IMR-90 (cell line): ENCODE results near the gene ATRN. TPM values are rescaled to one million over a fixed set of nuclear protein-coding genes. Genes with fewer than 3 reads are reported as not detected.

Experiments
- ATAC-seq: fragments of 200-7000 bp; cut with Tn5 transposase; 2 replicates; pipeline ENCODE4 v1.9.1; 2020; ENCODE audit warnings: low read depth, mild to moderate bottlenecking, moderate library complexity
- BruUV-seq: library from RNA; stranded (reverse); fragments of 400-500 nt; replicated peaks from 2 replicates; lab custom pipeline; 2021; lab: Mats Ljungman, UMichigan
- CTCF ChIA-PET: fragments of 300-600 bp; formaldehyde crosslinking; extraction: SDS; loops from one replicate; lab custom pipeline; 2021; ENCODE audit warnings: antibody characterized with exemption; lab: Yijun Ruan, JAX
- POLR2A ChIA-PET: fragments of 300-600 bp; sonication (Branson Sonifier 250); formaldehyde crosslinking; loops from one replicate; lab custom pipeline; 2022; ENCODE audit warnings: antibody characterized with exemption; ENCODE audit not compliant: unreplicated experiment; lab: Charles Lee
- DNase-seq: peaks from one replicate; pipeline ENCODE4 v3.0.0; 2013
- H2AFZ ChIP-seq: replicated peaks from 2 replicates; pipeline ENCODE3; 2013; ENCODE audit warnings: low read length, mild to moderate bottlenecking; ENCODE audit not compliant: poor library complexity
- H2AK5ac ChIP-seq: 2 replicates; pipeline ENCODE4 v1.6.1; 2013; ENCODE audit warnings: low read depth, low read length, inconsistent platforms
- H2AK9ac ChIP-seq: replicated peaks from 2 replicates; pipeline ENCODE3; 2013; ENCODE audit warnings: mild to moderate bottlenecking, low read depth, low read length, moderate library complexity; ENCODE audit not compliant: poor library complexity
- H2BK120ac ChIP-seq: 2 replicates; pipeline ENCODE4 v1.6.1; 2013; ENCODE audit warnings: low read depth, low read length, inconsistent platforms
- H2BK15ac ChIP-seq: 3 replicates; pipeline ENCODE4 v1.6.1; 2013; ENCODE audit warnings: low read depth, low read length, inconsistent platforms
- H2BK20ac ChIP-seq: 2 replicates; pipeline ENCODE4 v1.6.1; 2013; ENCODE audit warnings: low read depth, mild to moderate bottlenecking, inconsistent platforms, low read length, moderate library complexity
- H2BK5ac ChIP-seq: 2 replicates; pipeline ENCODE4 v1.6.1; 2013; ENCODE audit warnings: mild to moderate bottlenecking, low read depth, low read length, inconsistent platforms; ENCODE audit not compliant: poor library complexity, severe bottlenecking
- H3K14ac ChIP-seq: replicated peaks from 2 replicates; pipeline ENCODE4 v1.6.1; 2013; ENCODE audit warnings: low read depth, low read length, inconsistent platforms
- H3K18ac ChIP-seq: 2 replicates; pipeline ENCODE4 v1.6.1; 2013; ENCODE audit warnings: low read depth, low read length, control low read depth
- H3K23ac ChIP-seq: 2 replicates; pipeline ENCODE4 v1.6.1; 2013; ENCODE audit warnings: low read depth, low read length, inconsistent platforms
- H3K27ac ChIP-seq: 2 replicates; pipeline ENCODE4 v1.5.1; 2013; ENCODE audit warnings: mild to moderate bottlenecking, control low read depth, low read length; ENCODE audit not compliant: insufficient read depth
- H3K27me3 ChIP-seq: 2 replicates; pipeline ENCODE4 v1.6.1; 2013; ENCODE audit warnings: low read length; ENCODE audit not compliant: control insufficient read depth, insufficient read depth
- H3K36me3 ChIP-seq: 2 replicates; pipeline ENCODE4 v1.6.1; 2013; ENCODE audit warnings: low read length, mixed read lengths; ENCODE audit not compliant: control insufficient read depth, insufficient read depth
- H3K4ac ChIP-seq: 2 replicates; pipeline ENCODE4 v1.6.1; 2013; ENCODE audit warnings: low read depth, low read length, inconsistent platforms
- H3K4me1 ChIP-seq: 2 replicates; pipeline ENCODE4 v1.6.1; 2013; ENCODE audit warnings: low read length, mixed read lengths; ENCODE audit not compliant: control insufficient read depth, insufficient read depth
- H3K4me2 ChIP-seq: 2 replicates; pipeline ENCODE4 v1.6.1; 2013; ENCODE audit warnings: low read depth, mild to moderate bottlenecking, control low read depth, low read length, moderate library complexity
- H3K4me3 ChIP-seq: 2 replicates; pipeline ENCODE4 v1.5.1; 2013; ENCODE audit warnings: low read depth, mild to moderate bottlenecking, control low read depth, low read length, moderate library complexity; ENCODE audit not compliant: insufficient read depth
- H3K56ac ChIP-seq: 2 replicates; pipeline ENCODE4 v1.6.1; 2013; ENCODE audit warnings: low read length, inconsistent platforms; ENCODE audit not compliant: insufficient read depth; ENCODE audit errors: extremely low read depth
- H3K79me1 ChIP-seq, 2 experiments: 2 replicates each; pipeline ENCODE4 v1.6.1; 2013; ENCODE audit warnings: low read length in 2 of 2, inconsistent platforms in 1 of 2, low read depth in 1 of 2
- H3K9ac ChIP-seq: 2 replicates; pipeline ENCODE4 v1.6.1; 2013; ENCODE audit warnings: low read depth, low read length, control low read depth
- H3K9me1 ChIP-seq: 2 replicates; pipeline ENCODE4 v1.6.1; 2013; ENCODE audit warnings: low read length, inconsistent platforms; ENCODE audit not compliant: insufficient read depth
- H3K9me3 ChIP-seq: 2 replicates; pipeline ENCODE4 v1.6.1; 2013; ENCODE audit warnings: low read length; ENCODE audit not compliant: control insufficient read depth, insufficient read depth
- H4K20me1 ChIP-seq: 2 replicates; pipeline ENCODE4 v1.6.1; 2013; ENCODE audit warnings: low read length, inconsistent platforms; ENCODE audit not compliant: insufficient read depth
- H4K5ac ChIP-seq: 2 replicates; pipeline ENCODE4 v1.6.1; 2013; ENCODE audit warnings: mild to moderate bottlenecking, low read depth, low read length, control low read depth
- H4K8ac ChIP-seq, 2 experiments: 2 replicates each; pipeline ENCODE4 v1.6.1; 2013; ENCODE audit warnings: low read depth in 2 of 2, low read length in 2 of 2, control low read depth in 1 of 2, inconsistent platforms in 1 of 2
- H4K91ac ChIP-seq: 2 replicates; pipeline ENCODE4 v1.6.1; 2013; ENCODE audit warnings: low read depth, low read length, inconsistent platforms; ENCODE audit not compliant: insufficient read depth
- BHLHE40 ChIP-seq: fragments of 150-350 bp; IDR thresholded peaks from 2 replicates; pipeline ENCODE4 v1.6.1; 2016; ENCODE audit warnings: mild to moderate bottlenecking, low read depth, low read length
- CEBPB ChIP-seq: IDR thresholded peaks from 2 replicates; pipeline ENCODE4 v1.6.1; 2012; ENCODE audit warnings: low read depth, low read length, improper control_type of control experiment
- CHD1 ChIP-seq: IDR thresholded peaks from 2 replicates; pipeline ENCODE4 v1.6.1; 2012; ENCODE audit warnings: low read depth, low read length, improper control_type of control experiment
- FOS ChIP-seq: fragments of 150-350 bp; IDR thresholded peaks from 2 replicates; pipeline ENCODE4 v1.6.1; 2016; ENCODE audit warnings: low read depth, low read length
- MXI1 ChIP-seq: IDR thresholded peaks from 2 replicates; pipeline ENCODE4 v1.6.1; 2012; ENCODE audit warnings: low read depth, mild to moderate bottlenecking, low read length, moderate library complexity, borderline replicate concordance
- POLR2A ChIP-seq: IDR thresholded peaks from 2 replicates; pipeline ENCODE4 v1.6.1; 2012; ENCODE audit warnings: mild to moderate bottlenecking, low read depth, low read length
- RAD21 ChIP-seq: IDR thresholded peaks from 2 replicates; pipeline ENCODE4 v1.6.1; 2012; ENCODE audit warnings: low read length, improper control_type of control experiment
- SMC3 ChIP-seq: fragments of 150-350 bp; IDR thresholded peaks from 2 replicates; pipeline ENCODE4 v1.6.1; 2016; ENCODE audit warnings: low read depth, mild to moderate bottlenecking, antibody characterized with exemption, low read length, moderate library complexity
- WGBS, 2 experiments: methylation state at CpG; one replicate each; pipeline versions ENCODE4 v1.1.5 to v1.1.7; 2013; ENCODE audit warnings: missing lambda C conversion rate in 2 of 2; ENCODE audit not compliant: insufficient read length in 1 of 2; ENCODE audit errors: extremely low coverage in 2 of 2; 5-methylcytosine and 5-hydroxymethylcytosine counted together
- dilution Hi-C: fragments of 300-500 bp; cut with HindIII; formaldehyde crosslinking; loops from one replicate; pipeline ENCODE4 v1.14.3; 2018; ENCODE audit warnings: low sequenced_read_pairs; ENCODE audit not compliant: unreplicated experiment
- in situ Hi-C: fragments of 300-500 bp; cut with MboI; formaldehyde crosslinking; loops from 3 replicates; pipeline ENCODE4 v1.14.3; 2019; ENCODE audit warnings: low sequenced_read_pairs, inconsistent platforms, mixed read lengths
- intact Hi-C: fragments of 100-400 bp; cut with micrococcal nuclease; formaldehyde crosslinking; loops from 2 replicates; pipeline ENCODE4 v1.10.0; 2022
- polyA plus RNA-seq, 3 experiments: library from polyadenylated mRNA; depleted of rRNA; stranded (reverse); fragments of >200 nt; gene quantifications; 2 replicates each; pipeline ENCODE4 v1.2.3, GENCODE V29; 2012; ENCODE audit warnings: low replicate concordance in 1 of 3
- total RNA-seq: library from RNA; depleted of rRNA; stranded (reverse); fragments of >200 nt; gene quantifications from 2 replicates; pipeline ENCODE4 v1.2.3, GENCODE V29; 2012

The ATRN gene
- total and polyA plus RNA-seq, 2 of the 4 experiments (the other 2 are of a cell fraction): 32.3 to 46.2 TPM

- no peak overlapping the region for H2BK15ac ChIP-seq
- dilution Hi-C loops (no loop called here), intact Hi-C loops (no loop called here), in situ Hi-C loops (no loop called here)
- no peaks in the 10 kb centered on the region for H3K9me3 ChIP-seq
- H3K4me3 ChIP-seq: no peak overlapping the region
- DNase-seq (no peak), ATAC-seq (no peak)
- BruUV-seq: no TSS peak
- no peaks in the 10 kb centered on the region for H3K27me3 ChIP-seq
- H3K56ac ChIP-seq: no peak overlapping the region
- H3K23ac ChIP-seq: no peak overlapping the region
- H2BK20ac ChIP-seq: no peak overlapping the region
- no peaks in the 10 kb centered on the region for H3K79me1 ChIP-seq
- H3K14ac ChIP-seq: no peak overlapping the region
- H4K8ac ChIP-seq: no peak overlapping the region
- H3K4me2 ChIP-seq: no peak overlapping the region
- H2AK5ac ChIP-seq: no peak overlapping the region
- H3K9ac ChIP-seq: no peak overlapping the region
- no peak overlapping the region for H3K4ac ChIP-seq
- no peak overlapping the region for H4K91ac ChIP-seq
- H4K20me1 ChIP-seq: no peaks in the 10 kb centered on the region
- H2AK9ac ChIP-seq: no peak overlapping the region
- ChIA-PET POLR2A (no interaction called here), CTCF (no interaction called here)
- no peaks in the 10 kb centered on the region for H3K4me1 ChIP-seq
- no peak overlapping the region for H3K27ac ChIP-seq
- no peak for TF ChIP-seq SMC3
- no peak for TF ChIP-seq POLR2A
- TF ChIP-seq CHD1: no peak
- no peak for TF ChIP-seq MXI1
- no peak for TF ChIP-seq CEBPB
- no peak for TF ChIP-seq FOS
- TF ChIP-seq RAD21: no peak
- no peak for TF ChIP-seq BHLHE40
- H2BK120ac ChIP-seq: no peak overlapping the region
- peaks cover 22% of the 10 kb centered on the region for H3K36me3 ChIP-seq
- H4K5ac ChIP-seq: no peak overlapping the region
- H3K18ac ChIP-seq: no peak overlapping the region
- H3K9me1 ChIP-seq: no peaks in the 10 kb centered on the region
- 99% methylated on average over 7 of the region's 20 CpGs; no CpG with 5 or more reads in 1 of the 2 experiments for WGBS, 2 experiments
- no peak overlapping the region for H2AFZ ChIP-seq
- H2BK5ac ChIP-seq: no peak overlapping the region
These were observed 174.7 kb downstream of the ATRN start for GRCh38 chr20:3645309-3646066.
